SU-DHL-6 (cell line): ENCODE data around the gene CNTN4.

Experiments
- H2AFZ ChIP-seq: fragments of 200-600 bp; sonication (generic); 2 replicates; pipeline ENCODE4 v1.6.1; 2014; ENCODE audit warnings: low read depth, mild to moderate bottlenecking, moderate library complexity, mixed read lengths, antibody characterized with exemption, low read length; ENCODE audit not compliant: severe bottlenecking
- H3F3A ChIP-seq: fragments of 200-600 bp; shearing (Covaris generic); 2 replicates; pipeline ENCODE4 v1.6.0; 2016; ENCODE audit warnings: antibody characterized with exemption, mild to moderate bottlenecking; ENCODE audit not compliant: insufficient read depth
- H3K27ac ChIP-seq: fragments of 200-600 bp; sonication (generic); 2 replicates; pipeline ENCODE4 v1.5.1; 2016; ENCODE audit warnings: low read depth, mild to moderate bottlenecking, low read length, moderate library complexity, mixed read lengths
- H3K27me3 ChIP-seq: fragments of 200-600 bp; sonication (generic), shearing (Covaris generic); 2 replicates; pipeline ENCODE4 v1.6.0; 2014; ENCODE audit warnings: mild to moderate bottlenecking, low read length
- H3K36me3 ChIP-seq: fragments of 200-600 bp; sonication (generic); 2 replicates; pipeline ENCODE4 v1.6.1; 2014; ENCODE audit warnings: mild to moderate bottlenecking, low read length, mixed read lengths
- H3K4me2 ChIP-seq: fragments of 300-600, 200-600 bp; shearing (Covaris generic), sonication (generic); 2 replicates; pipeline ENCODE4 v1.6.0; 2014; ENCODE audit warnings: low read length, low read depth, mild to moderate bottlenecking; ENCODE audit not compliant: poor library complexity, severe bottlenecking
- H3K4me3 ChIP-seq: fragments of 200-600 bp; sonication (generic); 2 replicates; pipeline ENCODE4 v1.5.1; 2014; ENCODE audit warnings: antibody characterized with exemption, low read length, mild to moderate bottlenecking, mixed read lengths; ENCODE audit not compliant: insufficient read depth, poor library complexity, severe bottlenecking
- H3K79me2 ChIP-seq: fragments of 200-600 bp; sonication (generic); 2 replicates; pipeline ENCODE4 v1.6.1; 2014; ENCODE audit warnings: mild to moderate bottlenecking, low read length, moderate library complexity; ENCODE audit not compliant: insufficient read depth
- H3K9ac ChIP-seq: fragments of 200-600 bp; sonication (generic); 2 replicates; pipeline ENCODE4 v1.7.0; 2014; ENCODE audit warnings: mild to moderate bottlenecking, low read length
- H3K9me2 ChIP-seq: fragments of 200-600 bp; sonication (generic); replicated peaks from 2 replicates; pipeline ENCODE4 v1.6.1; 2014; ENCODE audit warnings: low read length; ENCODE audit not compliant: insufficient read depth
- H3K9me3 ChIP-seq: fragments of 200-600 bp; sonication (generic); 2 replicates; pipeline ENCODE4 v1.6.1; 2014; ENCODE audit warnings: low read length, mixed read lengths; ENCODE audit not compliant: insufficient read depth
- H4K20me1 ChIP-seq: fragments of 200-600 bp; sonication (generic); 2 replicates; pipeline ENCODE4 v1.6.1; 2014; ENCODE audit warnings: low read depth, mild to moderate bottlenecking, antibody characterized with exemption, low read length, moderate library complexity, mixed read lengths
- EZH2phosphoT487 ChIP-seq: fragments of 200-600 bp; sonication (generic), shearing (Covaris generic); conservative IDR thresholded peaks from 2 replicates; pipeline ENCODE4 v1.6.1; 2018; ENCODE audit warnings: mild to moderate bottlenecking, antibody characterized with exemption, low read length, moderate library complexity, mixed read lengths
- TF ChIP-seq, protein P1 (sequence below): fragments of 200-600 bp; sonication (generic); IDR thresholded peaks from one replicate; pipeline ENCODE4 v1.5.1; 2017; ENCODE audit warnings: antibody characterized with exemption, mild to moderate bottlenecking, low read length, moderate library complexity; ENCODE audit not compliant: insufficient read depth, poor library complexity, severe bottlenecking

The CNTN4 gene

DNA sequence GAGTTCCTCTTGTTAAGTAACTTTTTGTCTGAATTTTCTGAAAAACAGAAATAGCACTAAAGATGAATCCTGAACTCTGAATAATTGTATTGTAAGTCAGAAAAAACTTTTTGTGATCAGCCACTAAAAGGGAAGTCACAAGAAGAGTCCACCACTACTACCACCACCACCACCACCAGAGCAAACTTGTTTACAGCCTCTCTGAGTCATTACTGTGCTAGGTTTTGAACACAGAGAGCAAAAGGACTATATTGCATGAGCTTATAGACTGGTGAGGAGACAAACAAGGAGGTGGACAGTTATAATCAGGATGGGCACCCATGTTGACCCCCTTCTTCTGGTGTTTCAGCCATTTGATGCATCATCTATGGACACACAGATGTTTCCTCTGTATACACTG lies 869.8 kb downstream of the CNTN4 start:
- no peak overlapping the region for H3K9ac ChIP-seq
- no peaks in the 10 kb centered on the region for H3F3A ChIP-seq
- H3K79me2 ChIP-seq: no peaks in the 10 kb centered on the region
- no peaks in the 10 kb centered on the region for H4K20me1 ChIP-seq
- H3K36me3 ChIP-seq: no peaks in the 10 kb centered on the region
- no peaks in the 10 kb centered on the region for H3K9me2 ChIP-seq
- H3K27ac ChIP-seq: no peak overlapping the region
- H3K27me3 ChIP-seq: no peaks in the 10 kb centered on the region
- H2AFZ ChIP-seq: no peak overlapping the region
- no peak overlapping the region for H3K4me3 ChIP-seq
- H3K9me3 ChIP-seq: no peaks in the 10 kb centered on the region
- TF ChIP-seq, protein P1, sequence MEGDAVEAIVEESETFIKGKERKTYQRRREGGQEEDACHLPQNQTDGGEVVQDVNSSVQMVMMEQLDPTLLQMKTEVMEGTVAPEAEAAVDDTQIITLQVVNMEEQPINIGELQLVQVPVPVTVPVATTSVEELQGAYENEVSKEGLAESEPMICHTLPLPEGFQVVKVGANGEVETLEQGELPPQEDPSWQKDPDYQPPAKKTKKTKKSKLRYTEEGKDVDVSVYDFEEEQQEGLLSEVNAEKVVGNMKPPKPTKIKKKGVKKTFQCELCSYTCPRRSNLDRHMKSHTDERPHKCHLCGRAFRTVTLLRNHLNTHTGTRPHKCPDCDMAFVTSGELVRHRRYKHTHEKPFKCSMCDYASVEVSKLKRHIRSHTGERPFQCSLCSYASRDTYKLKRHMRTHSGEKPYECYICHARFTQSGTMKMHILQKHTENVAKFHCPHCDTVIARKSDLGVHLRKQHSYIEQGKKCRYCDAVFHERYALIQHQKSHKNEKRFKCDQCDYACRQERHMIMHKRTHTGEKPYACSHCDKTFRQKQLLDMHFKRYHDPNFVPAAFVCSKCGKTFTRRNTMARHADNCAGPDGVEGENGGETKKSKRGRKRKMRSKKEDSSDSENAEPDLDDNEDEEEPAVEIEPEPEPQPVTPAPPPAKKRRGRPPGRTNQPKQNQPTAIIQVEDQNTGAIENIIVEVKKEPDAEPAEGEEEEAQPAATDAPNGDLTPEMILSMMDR: no peak
- no peak for TF ChIP-seq EZH2phosphoT487
- H3K4me2 ChIP-seq: no peak overlapping the region

DNA sequence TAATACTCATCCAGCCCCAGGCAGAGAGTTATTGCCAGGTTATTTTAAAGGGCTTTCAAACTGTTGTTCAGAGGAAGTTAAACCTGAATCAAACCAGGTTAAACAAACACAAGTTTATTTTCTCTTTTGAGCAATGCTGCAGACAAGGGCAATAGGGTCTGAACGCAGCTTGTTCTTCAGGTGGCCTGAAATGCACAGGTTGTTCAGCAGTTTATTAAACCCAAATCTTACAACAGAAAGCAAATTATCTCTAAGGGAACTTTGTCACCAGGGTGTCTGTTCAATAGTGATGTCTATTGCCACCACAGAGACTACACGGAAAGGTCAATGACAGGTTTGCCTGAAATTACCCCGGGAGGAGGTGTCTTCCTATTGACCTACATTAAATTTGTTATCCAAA lies 877.5 kb downstream of the CNTN4 start:
- no peaks in the 10 kb centered on the region for H3K36me3 ChIP-seq

GRCh38 chr3:2976796-2977195 lies 878.1 kb downstream of the CNTN4 start:
- Histone ChIP-seq H3K27ac (no peak overlapping the region), H3K36me3 (no peaks in the 10 kb centered on the region), H3K79me2 (no peaks in the 10 kb centered on the region), H3K9me2 (no peaks in the 10 kb centered on the region), H3K9ac (no peak overlapping the region), H3K4me2 (no peak overlapping the region), H2AFZ (no peak overlapping the region), H4K20me1 (no peaks in the 10 kb centered on the region), H3K4me3 (no peak overlapping the region), H3K9me3 (no peaks in the 10 kb centered on the region), H3K27me3 (no peaks in the 10 kb centered on the region), H3F3A (no peaks in the 10 kb centered on the region)
- TF ChIP-seq EZH2phosphoT487: no peak
- TF ChIP-seq, protein P1: no peak

More for the DNA sequence above, 877.5 kb downstream of the CNTN4 start:
- no peaks in the 10 kb centered on the region for H3K9me2 ChIP-seq
- no peak overlapping the region for H3K4me3 ChIP-seq
- no peaks in the 10 kb centered on the region for H4K20me1 ChIP-seq
- H3F3A ChIP-seq: no peaks in the 10 kb centered on the region
- no peaks in the 10 kb centered on the region for H3K27me3 ChIP-seq
- no peaks in the 10 kb centered on the region for H3K9me3 ChIP-seq
- no peak for TF ChIP-seq EZH2phosphoT487
- TF ChIP-seq, protein P1: no peak
- H3K79me2 ChIP-seq: no peaks in the 10 kb centered on the region
- H2AFZ ChIP-seq: no peak overlapping the region
- no peak overlapping the region for H3K9ac ChIP-seq
- no peak overlapping the region for H3K27ac ChIP-seq
- no peak overlapping the region for H3K4me2 ChIP-seq
